ENCODE data around the gene GRAP2.
"Not testable (repeated sequence)": the region's sequence is repeated elsewhere in the genome, so short reads cannot be mapped to it uniquely, and the experiment has no call there.

Gene GRAP2

DNA sequence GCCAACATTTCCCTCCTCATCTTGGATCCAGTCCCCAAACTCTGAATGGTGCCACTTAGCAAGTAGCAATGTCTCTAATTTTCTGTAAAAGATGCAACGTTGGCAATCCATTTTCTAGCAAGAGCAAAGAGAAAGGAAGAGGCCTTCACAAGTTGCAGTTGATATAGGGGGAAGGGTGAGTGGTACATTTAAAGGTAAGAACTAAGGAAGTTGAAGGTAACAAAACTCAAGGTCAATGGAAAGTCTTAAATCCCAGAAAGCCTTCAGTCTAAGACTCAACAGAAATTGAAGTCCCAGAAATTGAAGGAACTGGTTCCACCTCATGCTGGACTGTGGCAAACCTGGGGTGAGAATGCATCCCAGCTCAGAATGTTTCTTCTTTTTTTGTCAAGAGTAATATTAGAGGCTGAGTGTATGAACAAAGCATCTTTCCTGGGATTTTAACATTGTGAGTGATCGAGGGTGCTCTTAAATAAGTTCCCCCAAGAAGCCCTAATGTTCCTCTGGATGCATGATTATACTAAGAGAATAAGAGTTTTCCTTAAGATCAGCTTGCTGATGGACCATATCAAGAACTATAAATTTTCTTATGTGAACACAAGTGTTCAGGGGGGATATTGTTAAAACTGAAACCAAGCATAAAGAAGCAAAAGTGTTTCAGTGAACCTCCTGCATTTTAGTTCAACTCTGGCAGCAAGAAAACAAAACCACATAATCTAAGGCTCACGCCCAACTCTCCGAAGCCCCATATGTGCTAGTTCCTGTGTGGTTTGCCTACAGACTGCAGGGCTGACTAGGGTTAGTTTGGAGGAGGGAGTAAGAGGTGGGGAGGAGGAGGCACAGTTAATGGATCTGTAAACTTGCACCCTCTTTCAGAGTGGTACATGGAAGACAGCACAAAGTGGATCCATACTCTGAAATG is at the start of gene GRAP2:
Gene GRAP2 (plus strand): TSS at position 779 of the 922 bp plus-strand sequence. CDS start 46,023 bp downstream, outside the sequence.
- peaks cover 8% of the 10 kb centered on the region for H3K27me3 ChIP-seq (ENCODE audit: insufficient read depth, low read length)
- no peaks in the 10 kb centered on the region for H3K36me3 ChIP-seq (ENCODE audit: insufficient read depth, low read length)
- H3K9me3 ChIP-seq (ENCODE audit: low read length) = no peaks in the 10 kb centered on the region
- no peak within 1 kb of the TSS for H3K4me3 ChIP-seq (ENCODE audit: low read length)
- no peak within 1 kb of the TSS for H2AFZ ChIP-seq (ENCODE audit: low read depth, low read length)
- H3K4me1 ChIP-seq (ENCODE audit: insufficient read depth, low read length) = no peaks in the 10 kb centered on the region

DNA sequence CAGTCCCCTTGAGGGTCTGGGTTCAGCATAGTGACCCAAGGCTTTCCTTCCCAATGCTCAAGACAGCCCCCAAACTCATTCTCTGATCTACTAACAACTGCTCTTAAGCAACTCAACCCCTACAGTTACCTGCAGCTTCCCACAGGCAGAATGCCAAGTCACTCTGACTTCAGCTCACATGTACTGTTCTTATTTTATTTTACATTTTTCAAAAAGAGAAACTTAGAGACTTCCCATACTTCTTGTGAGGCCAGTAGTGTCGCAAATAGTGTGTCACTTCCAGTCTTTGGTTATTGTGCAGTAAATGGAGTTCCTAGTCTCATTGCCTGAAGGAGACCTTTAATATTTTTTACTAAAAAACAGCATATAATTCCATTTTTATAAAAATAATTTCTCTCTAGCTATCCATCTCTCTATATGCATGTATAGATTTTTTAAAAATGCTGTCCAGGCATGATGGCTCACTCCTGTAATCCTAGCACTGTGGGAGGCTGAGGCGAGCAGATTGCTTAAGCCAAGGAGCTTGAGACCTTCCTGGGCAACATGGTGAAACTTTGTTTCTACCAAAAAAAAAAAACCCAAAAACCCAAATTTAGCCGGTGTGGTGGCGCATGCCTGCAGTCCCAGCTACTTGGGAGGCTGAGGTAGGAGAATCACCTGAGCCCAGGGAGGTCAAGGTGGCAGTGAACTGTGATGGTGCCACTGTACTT is 49.1 kb upstream of the GRAP2 start:
- no peaks in the 10 kb centered on the region for H3K4me1 ChIP-seq (ENCODE audit: insufficient read depth, low read length)
- no peak overlapping the region for H3K4me3 ChIP-seq (ENCODE audit: low read length)
- no peaks in the 10 kb centered on the region for H3K36me3 ChIP-seq (ENCODE audit: insufficient read depth, low read length)
- H2AFZ ChIP-seq (ENCODE audit: low read depth, low read length) = no peak overlapping the region
- no peaks in the 10 kb centered on the region for H3K27me3 ChIP-seq (ENCODE audit: insufficient read depth, low read length)
- no peaks in the 10 kb centered on the region for H3K9me3 ChIP-seq (ENCODE audit: low read length)

- no peaks in the 10 kb centered on the region for H3K36me3 ChIP-seq (ENCODE audit: insufficient read depth, low read length)
- no peaks in the 10 kb centered on the region for H3K9me3 ChIP-seq (ENCODE audit: low read length)
- no peaks in the 10 kb centered on the region for H3K27me3 ChIP-seq (ENCODE audit: insufficient read depth, low read length)
These were observed 48.1 kb upstream of the GRAP2 start for GRCh38 chr22:39852799-39853198.

DNA sequence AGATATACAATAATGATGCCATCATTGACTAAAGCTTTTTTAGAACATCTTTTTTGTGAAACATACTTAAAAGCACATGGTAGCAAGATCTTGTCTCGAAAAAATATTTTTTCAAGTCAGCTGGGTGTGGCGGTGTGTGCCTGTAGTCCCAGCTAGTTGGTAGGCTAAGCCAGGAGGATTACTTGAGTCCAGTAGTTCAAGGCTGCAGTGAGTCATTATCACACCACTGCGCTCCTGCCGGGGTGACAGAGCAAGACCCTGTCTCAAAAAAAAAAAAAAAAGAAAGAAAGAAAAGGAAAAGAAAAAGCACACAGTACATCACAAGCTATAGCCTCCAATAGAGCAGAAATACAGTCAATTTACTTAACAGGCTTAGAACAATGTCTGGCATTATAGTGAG is 44.3 kb upstream of the GRAP2 start:
- H3K4me1 ChIP-seq (ENCODE audit: insufficient read depth, low read length) = no peaks in the 10 kb centered on the region
- H3K36me3 ChIP-seq (ENCODE audit: insufficient read depth, low read length) = no peaks in the 10 kb centered on the region
- H3K9me3 ChIP-seq (ENCODE audit: low read length) = no peaks in the 10 kb centered on the region
- no peaks in the 10 kb centered on the region for H3K27me3 ChIP-seq (ENCODE audit: insufficient read depth, low read length)
- no peak overlapping the region for H2AFZ ChIP-seq (ENCODE audit: low read depth, low read length)
- H3K4me3 ChIP-seq (ENCODE audit: low read length) = no peak overlapping the region

More at GRCh38 chr22:39852799-39853198, 48.1 kb upstream of the GRAP2 start:
- Histone ChIP-seq H3K4me1 (ENCODE audit: insufficient read depth, low read length) (no peaks in the 10 kb centered on the region), H3K4me3 (ENCODE audit: low read length) (no peak overlapping the region), H2AFZ (ENCODE audit: low read depth, low read length) (no peak overlapping the region)

GRCh38 chr22:39859903-39860588 is 40.8 kb upstream of the GRAP2 start:
- H2AFZ ChIP-seq (ENCODE audit: low read depth, low read length) = no peak overlapping the region
- no peaks in the 10 kb centered on the region for H3K4me1 ChIP-seq (ENCODE audit: insufficient read depth, low read length)
- no peaks in the 10 kb centered on the region for H3K27me3 ChIP-seq (ENCODE audit: insufficient read depth, low read length)
- no peak overlapping the region for H3K4me3 ChIP-seq (ENCODE audit: low read length)
- no peaks in the 10 kb centered on the region for H3K9me3 ChIP-seq (ENCODE audit: low read length)
- no peaks in the 10 kb centered on the region for H3K36me3 ChIP-seq (ENCODE audit: insufficient read depth, low read length)

DNA sequence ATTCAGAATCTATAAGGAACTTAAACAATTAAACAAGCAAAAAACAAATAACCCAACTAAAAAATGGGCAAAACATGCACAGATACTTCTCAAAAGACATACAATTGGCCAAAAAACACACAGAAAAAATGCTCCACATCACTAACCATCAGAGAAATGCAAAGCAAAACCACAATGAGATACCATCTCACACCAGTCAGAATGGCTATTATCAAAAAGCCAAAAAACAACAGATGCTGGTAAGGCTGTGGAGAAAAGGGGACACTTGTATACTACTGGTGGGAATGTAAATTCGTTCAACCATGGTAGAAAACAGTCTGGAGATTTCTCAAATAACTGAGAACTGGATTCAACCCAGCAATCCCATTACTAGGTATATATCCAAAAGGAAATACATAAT is 32.1 kb upstream of the GRAP2 start:
- Histone ChIP-seq H3K27me3 (ENCODE audit: insufficient read depth, low read length) (no peaks in the 10 kb centered on the region), H3K36me3 (ENCODE audit: insufficient read depth, low read length) (no peaks in the 10 kb centered on the region), H3K4me1 (ENCODE audit: insufficient read depth, low read length) (no peaks in the 10 kb centered on the region)

DNA sequence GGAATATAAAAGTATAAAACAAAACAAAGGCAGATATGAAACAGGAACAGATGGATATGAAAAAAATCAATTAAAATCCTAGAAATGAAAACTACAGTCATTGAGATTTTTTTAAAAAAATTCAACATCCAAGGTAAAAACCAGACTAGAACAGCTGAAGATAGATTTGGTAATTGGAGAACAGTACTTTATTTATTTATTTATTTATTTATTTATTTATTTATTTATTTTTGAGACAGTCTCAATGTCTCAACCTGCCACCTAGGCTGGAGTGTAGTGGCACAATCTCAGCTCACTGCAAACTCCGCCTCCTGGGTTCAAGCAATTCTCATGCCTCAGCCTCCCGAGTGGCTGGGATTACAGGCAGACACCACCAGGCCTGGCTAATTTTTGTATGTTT is 31.1 kb upstream of the GRAP2 start:
- H3K27me3 ChIP-seq (ENCODE audit: insufficient read depth, low read length); H3K4me3 ChIP-seq (ENCODE audit: low read length); H2AFZ ChIP-seq (ENCODE audit: low read depth, low read length); H3K4me1 ChIP-seq (ENCODE audit: insufficient read depth, low read length); H3K9me3 ChIP-seq (ENCODE audit: low read length); H3K36me3 ChIP-seq (ENCODE audit: insufficient read depth, low read length): not testable (repeated sequence)

More for the DNA sequence above, 32.1 kb upstream of the GRAP2 start:
- Histone ChIP-seq H2AFZ (ENCODE audit: low read depth, low read length) (no peak overlapping the region), H3K9me3 (ENCODE audit: low read length) (no peaks in the 10 kb centered on the region), H3K4me3 (ENCODE audit: low read length) (no peak overlapping the region)

- Histone ChIP-seq H2AFZ (ENCODE audit: low read depth, low read length) (no peak overlapping the region), H3K36me3 (ENCODE audit: insufficient read depth, low read length) (no peaks in the 10 kb centered on the region), H3K4me1 (ENCODE audit: insufficient read depth, low read length) (no peaks in the 10 kb centered on the region), H3K9me3 (ENCODE audit: low read length) (no peaks in the 10 kb centered on the region), H3K4me3 (ENCODE audit: low read length) (no peak overlapping the region), H3K27me3 (ENCODE audit: insufficient read depth, low read length) (no peaks in the 10 kb centered on the region)
These were observed 29.7 kb upstream of the GRAP2 start for GRCh38 chr22:39871008-39871798.

- Histone ChIP-seq H3K9me3 (ENCODE audit: low read length) (no peaks in the 10 kb centered on the region), H2AFZ (ENCODE audit: low read depth, low read length) (no peak overlapping the region), H3K4me3 (ENCODE audit: low read length) (no peak overlapping the region), H3K36me3 (ENCODE audit: insufficient read depth, low read length) (no peaks in the 10 kb centered on the region), H3K27me3 (ENCODE audit: insufficient read depth, low read length) (no peaks in the 10 kb centered on the region), H3K4me1 (ENCODE audit: insufficient read depth, low read length) (no peaks in the 10 kb centered on the region)
These were observed 28.3 kb upstream of the GRAP2 start for GRCh38 chr22:39872548-39872947.

DNA sequence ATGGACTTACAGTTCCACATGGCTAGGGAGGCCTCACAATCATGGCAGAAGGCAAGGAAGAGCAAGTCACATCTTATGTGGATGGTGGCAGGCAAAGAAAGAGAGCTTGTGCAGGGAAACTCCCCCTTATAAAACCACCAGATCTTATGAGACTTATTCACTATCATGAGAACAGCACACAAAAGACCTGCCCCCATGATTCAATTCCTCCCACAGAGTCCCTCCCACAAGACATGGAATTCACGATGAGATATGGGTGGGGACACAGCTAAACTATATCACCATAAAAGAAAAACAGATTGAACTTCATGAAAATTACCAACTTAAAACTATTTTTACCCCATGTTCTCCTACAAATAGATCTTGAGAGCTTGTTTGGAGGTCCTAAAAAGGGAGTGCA is 26.9 kb upstream of the GRAP2 start:
- Histone ChIP-seq H2AFZ (ENCODE audit: low read depth, low read length) (no peak overlapping the region), H3K9me3 (ENCODE audit: low read length) (no peaks in the 10 kb centered on the region), H3K4me3 (ENCODE audit: low read length) (no peak overlapping the region), H3K27me3 (ENCODE audit: insufficient read depth, low read length) (no peaks in the 10 kb centered on the region), H3K4me1 (ENCODE audit: insufficient read depth, low read length) (no peaks in the 10 kb centered on the region), H3K36me3 (ENCODE audit: insufficient read depth, low read length) (no peaks in the 10 kb centered on the region)

- not testable (repeated sequence) for H3K27me3 ChIP-seq (ENCODE audit: insufficient read depth, low read length); H3K9me3 ChIP-seq (ENCODE audit: low read length); H3K4me1 ChIP-seq (ENCODE audit: insufficient read depth, low read length); H3K36me3 ChIP-seq (ENCODE audit: insufficient read depth, low read length); H3K4me3 ChIP-seq (ENCODE audit: low read length); H2AFZ ChIP-seq (ENCODE audit: low read depth, low read length)
These were observed 25.6 kb upstream of the GRAP2 start for GRCh38 chr22:39875176-39875885.

Data from neuron (in vitro differentiated cells).